Uterus (tissue), 2 donors: ENCODE results near the gene TIMMDC1.

Source experiments
- POLR2A ChIP-seq, 2 donors: fragments of 450-650 bp; IDR thresholded peaks; one replicate each; pipeline ENCODE4 v1.6.1; 2016; ENCODE audit warnings: antibody characterized with exemption in 2 of 2, mild to moderate bottlenecking in 1 of 2, moderate library complexity in 1 of 2
- TF ChIP-seq, protein P1 (sequence below), 4 experiments: fragments of 200-600 bp in 2 of 4; fragments of 450-650 bp in 2 of 4; sonication (generic) in 2 of 4; IDR thresholded peaks; one replicate each; pipeline ENCODE4 v1.5.1; 2016 to 2019; ENCODE audit warnings: antibody characterized with exemption in 4 of 4, mild to moderate bottlenecking in 2 of 4, moderate library complexity in 1 of 4

DNA sequence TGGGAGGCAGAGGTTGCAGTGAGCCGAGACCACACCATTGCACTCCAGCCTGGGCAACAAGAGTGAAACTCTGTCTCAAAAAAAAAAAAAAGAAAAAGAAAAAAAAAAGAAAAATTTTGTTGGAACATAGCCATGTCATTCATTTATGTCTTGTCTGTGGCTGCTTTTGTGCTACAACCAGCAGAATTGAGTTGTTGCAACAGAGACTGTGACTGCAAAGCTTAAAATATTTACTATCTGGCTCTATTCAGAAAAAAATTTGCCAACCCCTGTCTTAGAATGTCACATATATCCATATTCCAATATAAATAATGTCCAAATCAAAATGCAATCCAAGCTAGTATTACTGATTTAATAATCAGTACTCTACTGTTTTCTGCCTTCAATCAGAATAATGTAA is 35.9 kb downstream of the TIMMDC1 start:
- TF ChIP-seq, protein P1, sequence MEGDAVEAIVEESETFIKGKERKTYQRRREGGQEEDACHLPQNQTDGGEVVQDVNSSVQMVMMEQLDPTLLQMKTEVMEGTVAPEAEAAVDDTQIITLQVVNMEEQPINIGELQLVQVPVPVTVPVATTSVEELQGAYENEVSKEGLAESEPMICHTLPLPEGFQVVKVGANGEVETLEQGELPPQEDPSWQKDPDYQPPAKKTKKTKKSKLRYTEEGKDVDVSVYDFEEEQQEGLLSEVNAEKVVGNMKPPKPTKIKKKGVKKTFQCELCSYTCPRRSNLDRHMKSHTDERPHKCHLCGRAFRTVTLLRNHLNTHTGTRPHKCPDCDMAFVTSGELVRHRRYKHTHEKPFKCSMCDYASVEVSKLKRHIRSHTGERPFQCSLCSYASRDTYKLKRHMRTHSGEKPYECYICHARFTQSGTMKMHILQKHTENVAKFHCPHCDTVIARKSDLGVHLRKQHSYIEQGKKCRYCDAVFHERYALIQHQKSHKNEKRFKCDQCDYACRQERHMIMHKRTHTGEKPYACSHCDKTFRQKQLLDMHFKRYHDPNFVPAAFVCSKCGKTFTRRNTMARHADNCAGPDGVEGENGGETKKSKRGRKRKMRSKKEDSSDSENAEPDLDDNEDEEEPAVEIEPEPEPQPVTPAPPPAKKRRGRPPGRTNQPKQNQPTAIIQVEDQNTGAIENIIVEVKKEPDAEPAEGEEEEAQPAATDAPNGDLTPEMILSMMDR (IDR thresholded peaks at IDR 0.05): no peak
- TF ChIP-seq POLR2A (IDR thresholded peaks at IDR 0.05): no peak
